Activated CD4-positive, alpha-beta memory T cell treated with anti-CD3 and anti-CD28 coated beads, Interleukin-2, amount 10 ng/mL, durations not matched to agents 7 days and 5 days (primary cell): ENCODE results near the gene SLC1A1. TPM values are rescaled to one million over a fixed set of nuclear protein-coding genes. Genes with fewer than 3 reads are reported as not detected.

Source experiments
- CTCF ChIA-PET: fragments of 350-600 bp; sonication (Branson Sonifier 250); formaldehyde crosslinking; loops from one replicate; lab custom pipeline; 2021; ENCODE audit warnings: antibody characterized with exemption, inconsistent platforms; lab: Charles Lee
- POLR2A ChIA-PET: fragments of 350-600 bp; sonication (Branson Sonifier 250); formaldehyde crosslinking; loops from one replicate; lab custom pipeline; 2021; ENCODE audit warnings: antibody characterized with exemption; lab: Charles Lee
- DNase-seq: peaks from one replicate; pipeline ENCODE4 v3.0.0-alpha.2; 2020
- H3K27ac Mint-ChIP-seq: one replicate; pipeline ENCODE4 v1.8.0; 2021; ENCODE audit warnings: mild to moderate bottlenecking, mixed read lengths
- H3K27me3 Mint-ChIP-seq: one replicate; pipeline ENCODE4 v1.8.0; 2021; ENCODE audit warnings: mixed read lengths
- H3K36me3 Mint-ChIP-seq: one replicate; pipeline ENCODE4 v1.8.0; 2021; ENCODE audit warnings: low read depth, mixed read lengths
- H3K4me1 Mint-ChIP-seq: one replicate; pipeline ENCODE4 v1.8.0; 2021; ENCODE audit warnings: mixed read lengths
- H3K4me3 Mint-ChIP-seq: one replicate; pipeline ENCODE4 v1.8.0; 2021; ENCODE audit warnings: mild to moderate bottlenecking, mixed read lengths
- H3K9me3 Mint-ChIP-seq: one replicate; pipeline ENCODE4 v1.8.0; 2021; ENCODE audit warnings: mixed read lengths
- total RNA-seq, 2 experiments: library from RNA; stranded (reverse); gene quantifications; one replicate each; pipeline ENCODE4 v1.2.3, GENCODE V29; 2021

The SLC1A1 gene
- total RNA-seq, 2 experiments from 2014 or later: 0.05 to 0.23 TPM

- H3K27me3 Mint-ChIP-seq: no peaks in the 10 kb centered on the region
- POLR2A ChIA-PET: no interaction called here
- no peaks in the 10 kb centered on the region for H3K9me3 Mint-ChIP-seq
- CTCF ChIA-PET: no interaction called here
- H3K4me3 Mint-ChIP-seq: no peak overlapping the region
- no peaks in the 10 kb centered on the region for H3K4me1 Mint-ChIP-seq
- no peak for DNase-seq
- no peaks in the 10 kb centered on the region for H3K36me3 Mint-ChIP-seq
- H3K27ac Mint-ChIP-seq: no peak overlapping the region
Measured at GRCh38 chr9:4579001-4579400, 88.7 kb downstream of the SLC1A1 start.

- H3K27ac Mint-ChIP-seq: no peak overlapping the region
- no peak overlapping the region for H3K4me3 Mint-ChIP-seq
- H3K36me3 Mint-ChIP-seq: no peaks in the 10 kb centered on the region
- H3K9me3 Mint-ChIP-seq: no peaks in the 10 kb centered on the region
- POLR2A ChIA-PET: interaction anchor here (0.5 kb wide), 1 partner anchor 11 kb away, joined by 5 read pairs; no protein-coding TSS in a partner anchor
- CTCF ChIA-PET: interaction anchor here (0.6 kb wide), 1 partner anchor 265 kb away, joined by 3 read pairs; no protein-coding TSS in a partner anchor
- no peaks in the 10 kb centered on the region for H3K4me1 Mint-ChIP-seq
- DNase-seq: no peak
- no peaks in the 10 kb centered on the region for H3K27me3 Mint-ChIP-seq
Measured at GRCh38 chr9:4581035-4581760, 90.9 kb downstream of the SLC1A1 start.

DNA sequence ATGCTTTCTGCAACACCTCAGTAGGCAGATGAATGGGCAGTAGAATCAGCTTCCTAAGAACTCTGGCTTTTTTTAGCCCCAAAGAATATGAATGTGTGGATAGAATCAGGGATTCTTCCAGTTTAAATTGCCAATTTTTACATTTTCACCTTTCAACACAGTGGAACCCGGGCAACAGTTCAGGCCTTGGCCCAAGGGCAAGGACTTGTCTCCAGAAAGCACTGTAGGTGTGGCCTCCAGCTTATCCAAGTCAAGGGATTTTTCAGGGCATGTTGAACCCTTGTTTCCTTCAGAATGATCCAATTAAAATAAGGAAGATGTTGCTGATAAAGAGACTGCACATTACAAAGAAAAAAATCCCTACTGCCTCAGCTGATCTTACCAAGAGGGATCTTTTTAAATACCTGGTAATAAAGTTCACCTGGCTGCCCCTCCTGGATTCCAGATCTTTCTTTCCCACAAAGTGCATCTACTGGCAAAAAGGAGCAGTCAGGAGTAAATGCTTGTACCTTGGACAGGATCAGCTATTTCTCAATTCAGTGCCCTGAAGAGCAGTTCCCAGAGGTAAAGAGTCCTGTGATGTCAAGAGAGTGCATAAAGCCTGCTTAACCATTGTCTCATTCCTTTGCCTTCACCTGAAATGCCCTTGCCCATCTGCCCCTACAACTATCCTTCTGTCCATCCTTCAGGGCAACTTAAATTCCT lies 91.7 kb downstream of the SLC1A1 start:
- no peaks in the 10 kb centered on the region for H3K36me3 Mint-ChIP-seq
- no peak overlapping the region for H3K27ac Mint-ChIP-seq
- H3K27me3 Mint-ChIP-seq: no peaks in the 10 kb centered on the region
- H3K4me3 Mint-ChIP-seq: no peak overlapping the region
- no peak for DNase-seq
- no peaks in the 10 kb centered on the region for H3K9me3 Mint-ChIP-seq
- H3K4me1 Mint-ChIP-seq: no peaks in the 10 kb centered on the region
- POLR2A ChIA-PET: no interaction called here
- CTCF ChIA-PET: no interaction called here

DNA sequence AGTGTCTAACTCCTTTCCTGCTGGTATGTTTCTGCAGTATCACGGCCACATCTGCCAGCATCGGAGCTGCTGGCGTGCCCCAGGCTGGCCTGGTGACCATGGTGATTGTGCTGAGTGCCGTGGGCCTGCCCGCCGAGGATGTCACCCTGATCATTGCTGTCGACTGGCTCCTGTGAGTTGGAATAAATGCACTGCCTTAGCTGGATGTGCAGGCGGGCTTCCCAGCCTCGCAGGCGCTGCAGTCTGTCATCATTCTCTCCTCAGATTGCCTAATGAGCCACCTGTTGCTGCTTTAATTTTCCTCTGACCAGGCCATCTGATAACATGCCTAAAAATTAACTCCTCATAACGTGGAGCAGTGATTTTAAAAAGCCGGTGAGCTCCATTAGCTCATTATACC lies 92.7 kb downstream of the SLC1A1 start:
- DNase-seq: no peak
- no peaks in the 10 kb centered on the region for H3K4me1 Mint-ChIP-seq
- H3K9me3 Mint-ChIP-seq: no peaks in the 10 kb centered on the region
- H3K36me3 Mint-ChIP-seq: no peaks in the 10 kb centered on the region
- CTCF ChIA-PET: no interaction called here
- no peaks in the 10 kb centered on the region for H3K27me3 Mint-ChIP-seq
- no peak overlapping the region for H3K27ac Mint-ChIP-seq
- POLR2A ChIA-PET: no interaction called here
- H3K4me3 Mint-ChIP-seq: no peak overlapping the region

GRCh38 chr9:4584636-4585035 lies 94.4 kb downstream of the SLC1A1 start:
- ChIA-PET POLR2A (no interaction called here), CTCF (no interaction called here)
- Mint-ChIP-seq H3K36me3 (no peaks in the 10 kb centered on the region), H3K9me3 (no peaks in the 10 kb centered on the region), H3K27me3 (no peaks in the 10 kb centered on the region), H3K27ac (no peak overlapping the region), H3K4me1 (no peaks in the 10 kb centered on the region), H3K4me3 (no peak overlapping the region)
- DNase-seq: no peak

DNA sequence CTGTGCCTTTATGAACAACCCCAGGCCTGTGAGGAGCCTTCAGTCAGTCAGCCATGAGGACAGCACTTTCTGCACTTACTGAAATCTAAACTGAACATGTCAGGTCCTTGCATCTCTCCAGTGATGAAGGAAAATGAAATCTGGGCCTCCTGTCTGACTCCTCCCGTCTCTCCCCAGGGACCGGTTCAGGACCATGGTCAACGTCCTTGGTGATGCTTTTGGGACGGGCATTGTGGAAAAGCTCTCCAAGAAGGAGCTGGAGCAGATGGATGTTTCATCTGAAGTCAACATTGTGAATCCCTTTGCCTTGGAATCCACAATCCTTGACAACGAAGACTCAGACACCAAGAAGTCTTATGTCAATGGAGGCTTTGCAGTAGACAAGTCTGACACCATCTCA lies 94.9 kb downstream of the SLC1A1 start:
- no peaks in the 10 kb centered on the region for H3K4me1 Mint-ChIP-seq
- POLR2A ChIA-PET: no interaction called here
- H3K27me3 Mint-ChIP-seq: no peaks in the 10 kb centered on the region
- no peak overlapping the region for H3K4me3 Mint-ChIP-seq
- H3K27ac Mint-ChIP-seq: no peak overlapping the region
- no peak for DNase-seq
- H3K9me3 Mint-ChIP-seq: no peaks in the 10 kb centered on the region
- no peaks in the 10 kb centered on the region for H3K36me3 Mint-ChIP-seq
- CTCF ChIA-PET: no interaction called here

DNA sequence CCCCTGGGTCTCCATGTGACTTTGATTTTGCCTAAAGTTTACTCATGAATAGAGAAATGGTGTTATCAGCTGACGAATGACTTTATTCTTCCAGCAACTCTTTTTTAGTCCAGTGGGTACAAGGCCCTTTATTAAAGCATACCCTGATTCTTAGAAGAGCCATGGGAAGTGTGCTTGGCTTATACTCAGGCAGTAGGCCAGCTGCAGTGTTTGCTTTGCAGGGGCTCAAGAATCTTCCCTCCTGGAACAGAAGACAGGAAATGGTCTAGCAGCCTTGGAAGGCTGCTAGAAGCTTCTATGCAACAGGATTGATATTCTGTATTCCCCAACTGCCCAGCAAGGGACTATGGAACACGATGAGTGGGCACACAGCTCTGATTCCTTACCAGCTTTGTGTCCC lies 98.5 kb downstream of the SLC1A1 start:
- Mint-ChIP-seq H3K27me3 (peaks cover 3% of the 10 kb centered on the region), H3K9me3 (no peaks in the 10 kb centered on the region), H3K4me1 (no peaks in the 10 kb centered on the region), H3K4me3 (no peak overlapping the region), H3K27ac (no peak overlapping the region), H3K36me3 (no peaks in the 10 kb centered on the region)
- DNase-seq: no peak
- ChIA-PET POLR2A (interaction anchor here (0.6 kb wide), 1 partner anchor 890 kb away, joined by 3 read pairs; no protein-coding TSS in a partner anchor), CTCF (no interaction called here)

DNA sequence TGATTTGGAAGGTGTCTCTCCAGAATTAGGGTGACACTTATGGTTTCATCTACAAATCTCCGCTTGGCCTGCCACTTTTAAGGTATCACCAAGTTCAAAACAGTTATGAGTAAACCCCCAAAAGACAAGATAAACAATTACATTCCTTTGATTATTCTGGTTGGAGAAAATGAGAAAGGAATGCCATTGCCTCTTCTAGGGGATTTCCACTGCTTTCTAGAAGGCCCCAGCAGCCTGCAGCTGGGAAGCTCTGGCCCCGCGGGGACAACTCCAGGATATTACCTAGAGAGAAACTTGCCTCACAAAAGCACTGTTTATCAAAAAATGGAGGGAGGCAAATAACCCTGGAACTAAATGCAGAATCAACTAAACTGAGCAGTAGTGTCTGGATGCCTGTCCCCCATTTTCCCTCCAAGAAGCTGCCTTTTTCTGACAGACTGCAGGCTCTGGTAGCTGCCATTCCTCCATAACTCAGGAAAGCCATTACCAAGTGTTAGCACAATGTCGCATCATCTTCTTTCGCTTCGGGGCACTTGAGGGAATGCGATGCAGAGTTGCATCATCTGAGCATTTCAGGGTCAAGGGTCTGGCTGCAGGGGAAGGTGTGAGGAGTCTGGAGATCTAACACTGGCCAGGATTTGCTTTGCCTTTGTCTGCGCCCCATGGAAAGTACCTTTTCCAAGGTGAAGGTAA lies 100.3 kb downstream of the SLC1A1 start:
- Mint-ChIP-seq H3K4me1 (peaks cover 4% of the 10 kb centered on the region), H3K27ac (no peak overlapping the region), H3K27me3 (peaks cover 5% of the 10 kb centered on the region), H3K9me3 (no peaks in the 10 kb centered on the region), H3K36me3 (no peaks in the 10 kb centered on the region), H3K4me3 (no peak overlapping the region)
- POLR2A ChIA-PET: no interaction called here
- CTCF ChIA-PET: no interaction called here
- no peak for DNase-seq

- no peak for DNase-seq
- peaks cover 5% of the 10 kb centered on the region for H3K27me3 Mint-ChIP-seq
- H3K9me3 Mint-ChIP-seq: no peaks in the 10 kb centered on the region
- H3K4me3 Mint-ChIP-seq: no peak overlapping the region
- peaks cover 7% of the 10 kb centered on the region for H3K4me1 Mint-ChIP-seq
- H3K27ac Mint-ChIP-seq: no peak overlapping the region
- H3K36me3 Mint-ChIP-seq: no peaks in the 10 kb centered on the region
- CTCF ChIA-PET: no interaction called here
- POLR2A ChIA-PET: no interaction called here
Measured at GRCh38 chr9:4591123-4591500, 100.8 kb downstream of the SLC1A1 start.

GRCh38 chr9:4592295-4592694 lies 102.0 kb downstream of the SLC1A1 start:
- Mint-ChIP-seq H3K27me3 (peaks cover 5% of the 10 kb centered on the region), H3K4me3 (no peak overlapping the region), H3K27ac (no peak overlapping the region), H3K4me1 (peaks cover 16% of the 10 kb centered on the region), H3K36me3 (no peaks in the 10 kb centered on the region), H3K9me3 (no peaks in the 10 kb centered on the region)
- POLR2A ChIA-PET: no interaction called here
- DNase-seq: no peak
- CTCF ChIA-PET: no interaction called here

- Mint-ChIP-seq H3K27me3 (peaks cover 5% of the 10 kb centered on the region), H3K4me3 (no peak overlapping the region), H3K27ac (no peak overlapping the region), H3K9me3 (no peaks in the 10 kb centered on the region), H3K4me1 (peaks cover 19% of the 10 kb centered on the region), H3K36me3 (no peaks in the 10 kb centered on the region)
- CTCF ChIA-PET: interaction anchor here (1.2 kb wide), 1 partner anchor 12 kb away, joined by 3 read pairs; no protein-coding TSS in a partner anchor
- DNase-seq: no peak
- POLR2A ChIA-PET: no interaction called here
Measured at GRCh38 chr9:4592886-4593285, 102.6 kb downstream of the SLC1A1 start.

DNA sequence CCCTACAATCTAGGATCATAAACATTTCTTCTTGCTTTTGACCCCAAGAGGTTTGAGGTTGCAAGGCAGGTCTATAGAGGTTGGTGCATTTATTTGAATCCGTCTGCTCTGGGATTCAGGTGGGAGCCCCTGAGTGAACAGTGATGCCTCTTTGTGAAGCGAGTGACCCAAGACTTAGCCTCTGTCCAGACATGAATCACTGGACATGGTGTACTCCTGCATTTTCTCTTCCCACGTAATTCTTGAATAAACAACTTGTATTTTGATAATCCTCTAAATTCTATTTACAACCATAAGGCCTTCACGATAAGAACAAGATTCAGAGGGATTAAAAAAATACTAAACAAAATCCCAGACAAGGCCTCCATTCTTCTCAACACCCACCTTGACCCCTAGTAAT lies 104.3 kb downstream of the SLC1A1 start:
- no peak overlapping the region for H3K27ac Mint-ChIP-seq
- peaks cover 19% of the 10 kb centered on the region for H3K4me1 Mint-ChIP-seq
- DNase-seq: no peak
- H3K36me3 Mint-ChIP-seq: no peaks in the 10 kb centered on the region
- ChIA-PET POLR2A (no interaction called here), CTCF (no interaction called here)
- no peaks in the 10 kb centered on the region for H3K9me3 Mint-ChIP-seq
- H3K27me3 Mint-ChIP-seq: peaks cover 5% of the 10 kb centered on the region
- no peak overlapping the region for H3K4me3 Mint-ChIP-seq

GRCh38 chr9:4594994-4595393 lies 104.7 kb downstream of the SLC1A1 start:
- Mint-ChIP-seq H3K27me3 (peaks cover 5% of the 10 kb centered on the region), H3K4me3 (no peak overlapping the region), H3K9me3 (no peaks in the 10 kb centered on the region), H3K36me3 (no peaks in the 10 kb centered on the region), H3K4me1 (peaks cover 19% of the 10 kb centered on the region), H3K27ac (no peak overlapping the region)
- no peak for DNase-seq
- ChIA-PET POLR2A (no interaction called here), CTCF (no interaction called here)
